ENCODE measurements around the gene RAPGEF4. TPM values are rescaled to one million over a fixed set of nuclear protein-coding genes. Genes with fewer than 3 reads are reported as not detected.

The RAPGEF4 gene
- total and polyA plus RNA-seq, 2 of the 4 experiments (the other 2 are of a cell fraction), result 1.7 to 3.2 TPM

DNA sequence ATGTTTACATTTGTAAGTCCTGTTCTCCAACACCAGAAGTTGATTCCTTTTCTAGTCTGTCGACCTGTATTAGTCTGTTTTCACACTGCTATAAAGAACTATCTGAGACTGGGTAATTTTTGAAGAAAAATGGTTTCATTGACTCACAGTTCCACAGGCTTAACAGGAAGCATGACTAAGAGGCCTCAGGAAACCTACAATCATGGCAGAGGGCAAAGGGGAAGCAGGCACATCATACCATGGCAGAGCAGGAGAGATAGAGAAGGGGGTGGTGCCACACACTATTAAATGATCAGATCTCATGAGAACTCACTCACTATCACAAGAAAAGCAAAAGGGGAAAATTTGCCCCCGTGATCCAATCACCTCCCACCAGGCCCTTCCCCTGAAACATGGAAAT, 227.2 kb downstream of the RAPGEF4 start:
- TF ChIP-seq, protein P1, sequence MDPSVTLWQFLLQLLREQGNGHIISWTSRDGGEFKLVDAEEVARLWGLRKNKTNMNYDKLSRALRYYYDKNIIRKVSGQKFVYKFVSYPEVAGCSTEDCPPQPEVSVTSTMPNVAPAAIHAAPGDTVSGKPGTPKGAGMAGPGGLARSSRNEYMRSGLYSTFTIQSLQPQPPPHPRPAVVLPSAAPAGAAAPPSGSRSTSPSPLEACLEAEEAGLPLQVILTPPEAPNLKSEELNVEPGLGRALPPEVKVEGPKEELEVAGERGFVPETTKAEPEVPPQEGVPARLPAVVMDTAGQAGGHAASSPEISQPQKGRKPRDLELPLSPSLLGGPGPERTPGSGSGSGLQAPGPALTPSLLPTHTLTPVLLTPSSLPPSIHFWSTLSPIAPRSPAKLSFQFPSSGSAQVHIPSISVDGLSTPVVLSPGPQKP (IDR thresholded peaks at IDR 0.05; ENCODE audit: borderline replicate concordance, low read depth, low read length), result no peak
- TF ChIP-seq FOS (IDR thresholded peaks at IDR 0.05; ENCODE audit: low read depth, low read length), result peak; percentile 54; the same call in 1 of the 2 replicates
- Histone ChIP-seq H3K9me1 (ENCODE audit: insufficient read depth, low read length) (peaks cover 6% of the 10 kb centered on the region), H2AK9ac (replicated peaks; ENCODE audit: low read depth, low read length, poor library complexity) (no peak overlapping the region), H3K4me1 (ENCODE audit: control insufficient read depth, insufficient read depth, low read length) (peaks cover 11% of the 10 kb centered on the region), H2AFZ (replicated peaks; ENCODE audit: low read length, poor library complexity) (no peak overlapping the region), H2BK20ac (ENCODE audit: low read depth, low read length) (no peak overlapping the region), H3K14ac (replicated peaks; ENCODE audit: low read depth, low read length) (no peak overlapping the region), H4K91ac (ENCODE audit: insufficient read depth, low read depth, low read length) (no peak overlapping the region), H2BK15ac (ENCODE audit: low read depth, low read length) (no peak overlapping the region; the same call in 2 of the 3 replicates), H3K9ac (ENCODE audit: low read depth, low read length) (no peak overlapping the region), H3K36me3 (ENCODE audit: control insufficient read depth, insufficient read depth, low read length) (no peaks in the 10 kb centered on the region), H3K79me1 (ENCODE audit: low read depth in 1 of 2, low read length in 2 of 2) (no peaks in the 10 kb centered on the region), H4K8ac (ENCODE audit: low read depth in 2 of 2, low read length in 2 of 2) (no peak overlapping the region; a peak in 2 of 4 replicates), H3K18ac (ENCODE audit: low read depth, low read length) (no peak overlapping the region), H3K4ac (ENCODE audit: low read depth, low read length) (no peak overlapping the region; the same call in 1 of the 2 replicates), H3K4me2 (ENCODE audit: low read depth, low read length) (peak overlapping the region; percentile 20; the same call in 1 of the 2 replicates), H3K4me3 (ENCODE audit: insufficient read depth, low read depth, low read length) (no peak overlapping the region), H3K27me3 (ENCODE audit: control insufficient read depth, insufficient read depth, low read length) (no peaks in the 10 kb centered on the region), H3K27ac (ENCODE audit: insufficient read depth, low read length) (no peak overlapping the region), H4K5ac (ENCODE audit: low read depth, low read length) (no peak overlapping the region), H3K9me3 (ENCODE audit: control insufficient read depth, insufficient read depth, low read length) (no peaks in the 10 kb centered on the region), H2BK5ac (ENCODE audit: low read depth, low read length, poor library complexity, severe bottlenecking) (peak overlapping the region; percentile 69), H4K20me1 (ENCODE audit: insufficient read depth, low read length) (no peaks in the 10 kb centered on the region), H3K23ac (ENCODE audit: low read depth, low read length) (no peak overlapping the region), H3K56ac (ENCODE audit: extremely low read depth, insufficient read depth, low read length) (no peak overlapping the region), H2AK5ac (ENCODE audit: low read depth, low read length) (no peak overlapping the region), H2BK120ac (ENCODE audit: low read depth, low read length) (no peak overlapping the region)
- CTCF ChIA-PET, result no interaction called here
- intact Hi-C loops (cut with micrococcal nuclease), result no loop called here
- dilution Hi-C loops (cut with HindIII; ENCODE audit: low sequenced_read_pairs, unreplicated experiment), result no loop called here
- ATAC-seq (ENCODE audit: low read depth) (peak; percentile 71), DNase-seq (peak; percentile 78)
- in situ Hi-C loops (cut with MboI; ENCODE audit: low sequenced_read_pairs), result no loop called here
- POLR2A ChIA-PET (ENCODE audit: unreplicated experiment), result no interaction called here
- BruUV-seq (replicated peaks), result no TSS peak
- no CpG with 5 or more reads among the region's 2 CpGs for WGBS, 2 experiments (ENCODE audit: extremely low coverage in 2 of 2, insufficient read length in 1 of 2)

All from IMR-90 (cell line).